Panc1 (cell line): ENCODE results near the gene ADORA2A. TPM values are rescaled to one million over a fixed set of nuclear protein-coding genes. Genes with fewer than 3 reads are reported as not detected.

Experiments
- ATAC-seq: fragments of 200-7000 bp; cut with Tn5 transposase; 2 replicates; pipeline ENCODE4 v1.9.1; 2020; ENCODE audit warnings: mild to moderate bottlenecking, moderate library complexity
- BruUV-seq: library from RNA; stranded (reverse); fragments of 400-500 nt; replicated peaks from 2 replicates; lab custom pipeline; 2021; lab: Mats Ljungman, UMichigan
- CTCF ChIA-PET: fragments of 300-600 bp; sonication (Branson Sonifier 250); formaldehyde crosslinking; loops from one replicate; lab custom pipeline; 2022; ENCODE audit warnings: antibody characterized with exemption; lab: Charles Lee
- POLR2A ChIA-PET: fragments of 300-600 bp; sonication (Branson Sonifier 250); formaldehyde crosslinking; loops from one replicate; lab custom pipeline; 2022; ENCODE audit warnings: antibody characterized with exemption; lab: Charles Lee
- DNase-seq: peaks from one replicate; pipeline ENCODE4 v3.0.0-alpha.2; 2010; ENCODE audit warnings: low read depth, low spot score
- H3K27ac ChIP-seq: 2 replicates; pipeline ENCODE4 v1.5.1; 2011; ENCODE audit warnings: mild to moderate bottlenecking, low read length, inconsistent platforms
- H3K27me3 ChIP-seq: fragments of 200-500 bp; sonication (Bioruptor generic); 2 replicates; pipeline ENCODE4 v1.6.0; 2014; ENCODE audit warnings: low read length, inconsistent platforms; ENCODE audit not compliant: control insufficient read depth, insufficient read depth
- H3K36me3 ChIP-seq: fragments of 200-500 bp; sonication (Bioruptor generic); 2 replicates; pipeline ENCODE4 v1.5.1; 2014; ENCODE audit warnings: inconsistent platforms, mild to moderate bottlenecking, low read length, moderate library complexity; ENCODE audit not compliant: control insufficient read depth, insufficient read depth
- H3K4me1 ChIP-seq: 2 replicates; pipeline ENCODE4 v1.5.1; 2011; ENCODE audit warnings: inconsistent platforms, mild to moderate bottlenecking, low read length, moderate library complexity; ENCODE audit not compliant: control insufficient read depth, insufficient read depth
- H3K4me3 ChIP-seq, 2 experiments: 2 replicates each; pipeline ENCODE4 v1.5.1; 2011 to 2012; ENCODE audit warnings: low read depth in 2 of 2, low read length in 2 of 2, mild to moderate bottlenecking in 2 of 2, inconsistent platforms in 1 of 2, moderate library complexity in 1 of 2
- H3K9me3 ChIP-seq: fragments of 200-500 bp; sonication (Bioruptor generic); 2 replicates; pipeline ENCODE4 v1.5.1; 2014; ENCODE audit warnings: low read depth, mild to moderate bottlenecking, inconsistent platforms, low read length, moderate library complexity; ENCODE audit not compliant: control insufficient read depth, insufficient read depth
- POLR2AphosphoS5 ChIP-seq: IDR thresholded peaks from 2 replicates; pipeline ENCODE4 v1.6.1; 2012; ENCODE audit warnings: mild to moderate bottlenecking, low read depth, low read length, moderate library complexity
- REST ChIP-seq, 2 experiments: IDR thresholded peaks; 2 replicates each; pipeline ENCODE4 v1.6.1; 2011 to 2012; ENCODE audit warnings: low read depth in 2 of 2, control low read depth in 1 of 2, low read length in 1 of 2, mild to moderate bottlenecking in 1 of 2, moderate library complexity in 1 of 2; ENCODE audit not compliant: insufficient read depth in 1 of 2
- SIN3A ChIP-seq: IDR thresholded peaks from 2 replicates; pipeline ENCODE4 v1.6.1; 2012; ENCODE audit warnings: low read depth, mild to moderate bottlenecking, low read length, moderate library complexity, borderline replicate concordance; ENCODE audit not compliant: insufficient read depth
- TCF7L2 ChIP-seq: IDR thresholded peaks from 2 replicates; pipeline ENCODE4 v1.6.1; 2011; ENCODE audit warnings: mild to moderate bottlenecking, low read depth, low read length, inconsistent platforms
- in situ Hi-C: cut with HindIII; loops from 2 replicates; pipeline ENCODE4 v1.10.0; 2016; ENCODE audit warnings: low sequenced_read_pairs, low pct_unique_long_range_greater_than_20kb
- intact Hi-C: fragments of 100-400 bp; cut with micrococcal nuclease; formaldehyde crosslinking; loops from one replicate; pipeline ENCODE4 v1.10.0; 2022; ENCODE audit not compliant: unreplicated experiment
- total RNA-seq: library from RNA; stranded (reverse); gene quantifications from one replicate; pipeline ENCODE4 v1.2.1, GENCODE V29; 2021; ENCODE audit not compliant: unreplicated experiment
- TF ChIP-seq, protein P1 (sequence below): fragments of 450-650 bp; IDR thresholded peaks from 2 replicates; pipeline ENCODE4 v1.5.1; 2017; ENCODE audit warnings: mild to moderate bottlenecking

Gene ADORA2A
- total RNA-seq, 1 experiment from 2014 or later: 11.5 TPM

DNA sequence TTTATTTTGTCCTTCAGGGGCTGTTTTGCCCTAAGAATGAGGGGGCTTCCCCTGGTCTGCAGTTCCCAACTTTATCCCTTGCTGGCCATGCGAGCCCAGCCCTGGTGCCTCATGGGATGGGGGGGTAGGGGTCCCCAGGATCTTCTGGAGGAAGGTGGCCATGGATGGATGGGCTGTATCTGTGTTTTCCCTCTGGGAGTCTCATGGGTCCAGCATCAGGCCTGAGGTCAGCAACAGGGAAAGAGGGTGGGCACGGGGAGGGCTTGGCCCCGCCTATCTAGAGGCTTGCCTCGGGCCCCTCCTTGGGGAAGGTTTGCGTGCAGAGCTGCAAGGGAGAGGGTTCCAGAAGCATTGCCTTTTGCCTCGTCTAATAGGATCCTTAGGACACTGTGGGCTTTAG, 10.8 kb upstream of the ADORA2A start:
- BruUV-seq: no TSS peak
- no peak for DNase-seq
- TF ChIP-seq POLR2AphosphoS5: no peak
- TF ChIP-seq, protein P1, sequence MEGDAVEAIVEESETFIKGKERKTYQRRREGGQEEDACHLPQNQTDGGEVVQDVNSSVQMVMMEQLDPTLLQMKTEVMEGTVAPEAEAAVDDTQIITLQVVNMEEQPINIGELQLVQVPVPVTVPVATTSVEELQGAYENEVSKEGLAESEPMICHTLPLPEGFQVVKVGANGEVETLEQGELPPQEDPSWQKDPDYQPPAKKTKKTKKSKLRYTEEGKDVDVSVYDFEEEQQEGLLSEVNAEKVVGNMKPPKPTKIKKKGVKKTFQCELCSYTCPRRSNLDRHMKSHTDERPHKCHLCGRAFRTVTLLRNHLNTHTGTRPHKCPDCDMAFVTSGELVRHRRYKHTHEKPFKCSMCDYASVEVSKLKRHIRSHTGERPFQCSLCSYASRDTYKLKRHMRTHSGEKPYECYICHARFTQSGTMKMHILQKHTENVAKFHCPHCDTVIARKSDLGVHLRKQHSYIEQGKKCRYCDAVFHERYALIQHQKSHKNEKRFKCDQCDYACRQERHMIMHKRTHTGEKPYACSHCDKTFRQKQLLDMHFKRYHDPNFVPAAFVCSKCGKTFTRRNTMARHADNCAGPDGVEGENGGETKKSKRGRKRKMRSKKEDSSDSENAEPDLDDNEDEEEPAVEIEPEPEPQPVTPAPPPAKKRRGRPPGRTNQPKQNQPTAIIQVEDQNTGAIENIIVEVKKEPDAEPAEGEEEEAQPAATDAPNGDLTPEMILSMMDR: no peak
- TF ChIP-seq TCF7L2: no peak
- TF ChIP-seq REST (IDR thresholded peaks at IDR 0.05; ENCODE audit: insufficient read depth in 1 of 2, low read depth in 2 of 2, low read length in 1 of 2): no peak
- TF ChIP-seq SIN3A: no peak
- no peaks in the 10 kb centered on the region for H3K36me3 ChIP-seq
- no peak overlapping the region for H3K27ac ChIP-seq
- peaks cover 11% of the 10 kb centered on the region for H3K4me1 ChIP-seq
- ChIA-PET POLR2A (interaction anchor here (0.5 kb wide), 1 partner anchor 139 kb away, joined by 5 read pairs; no protein-coding TSS in a partner anchor), CTCF (no interaction called here)
- intact Hi-C loops: no loop called here
- in situ Hi-C loops: no loop called here
- no peaks in the 10 kb centered on the region for H3K9me3 ChIP-seq
- no peak for ATAC-seq
- H3K4me3 ChIP-seq: no peak overlapping the region
- no peaks in the 10 kb centered on the region for H3K27me3 ChIP-seq

GRCh38 chr22:24417200-24417599, 10.2 kb upstream of the ADORA2A start:
- intact Hi-C loops (no loop called here), in situ Hi-C loops (no loop called here)
- POLR2A ChIA-PET: interaction anchor here (0.5 kb wide), 1 partner anchor 138 kb away, joined by 5 read pairs; no protein-coding TSS in a partner anchor
- TF ChIP-seq TCF7L2: no peak
- TF ChIP-seq SIN3A: no peak
- TF ChIP-seq, protein P1: no peak
- no peak for TF ChIP-seq POLR2AphosphoS5
- TF ChIP-seq REST (IDR thresholded peaks at IDR 0.05; ENCODE audit: insufficient read depth in 1 of 2, low read depth in 2 of 2, low read length in 1 of 2): no peak
- Histone ChIP-seq H3K4me3 (no peak overlapping the region), H3K9me3 (no peaks in the 10 kb centered on the region), H3K27ac (no peak overlapping the region), H3K27me3 (no peaks in the 10 kb centered on the region), H3K4me1 (peaks cover 11% of the 10 kb centered on the region), H3K36me3 (no peaks in the 10 kb centered on the region)
- CTCF ChIA-PET: no interaction called here
- DNase-seq (no peak), ATAC-seq (no peak)
- no TSS peak for BruUV-seq
